ENCODE data around the gene CPN2.

GRCh38 chr3:194314388-194315068 lies 36.6 kb downstream of the CPN2 start:
- TF ChIP-seq CTCF (conservative IDR thresholded peaks at IDR 0.05 in 1 of 2, IDR thresholded peaks at IDR 0.05 in 1 of 2; ENCODE audit: extremely low read depth in 1 of 2, insufficient read depth in 1 of 2, low read depth in 1 of 2, low read length in 2 of 2) (no peak), EZH2 (IDR thresholded peaks at IDR 0.05; ENCODE audit: borderline replicate concordance, low read length) (no peak)

Measured in mammary epithelial cell (primary cell).